ENCODE data around the gene ABCC8. TPM values are rescaled to one million over a fixed set of nuclear protein-coding genes. Genes with fewer than 3 reads are reported as not detected.

ABCC8 gene
- polyA plus RNA-seq, 1 of the 3 experiments (the other 2 are of a cell fraction) = 1.1 TPM

- Histone ChIP-seq H3K4me3 (ENCODE audit: low read depth in 2 of 2, low read length in 1 of 2) (no peak overlapping the region), H3K36me3 (replicated peaks in 1 of 2; ENCODE audit: control insufficient read depth in 1 of 2, insufficient read depth in 2 of 2, low read length in 1 of 2) (no peaks in the 10 kb centered on the region), H3K9me2 (no peaks in the 10 kb centered on the region), H3K4me2 (no peak overlapping the region), H3K9ac (no peak overlapping the region), H3K27ac (ENCODE audit: low read depth in 2 of 2, low read length in 1 of 2) (no peak overlapping the region), H2AFZ (ENCODE audit: low read depth) (no peak overlapping the region), H3K4me1 (ENCODE audit: control insufficient read depth in 1 of 2, insufficient read depth in 2 of 2, low read depth in 1 of 2, low read length in 1 of 2) (peaks cover 0 to 2% of the 10 kb centered on the region in 2 experiments; a peak in 1 of 4 replicates), H3K9me3 (no peaks in the 10 kb centered on the region), H3F3A (replicated peaks; ENCODE audit: insufficient read depth) (no peaks in the 10 kb centered on the region), H3K79me2 (ENCODE audit: insufficient read depth) (no peaks in the 10 kb centered on the region), H3K27me3 (ENCODE audit: insufficient read depth) (peaks cover 15% of the 10 kb centered on the region; the same call in 1 of the 2 replicates), H4K20me1 (ENCODE audit: insufficient read depth) (no peaks in the 10 kb centered on the region)
- CTCF ChIA-PET = interaction anchor here (0.7 kb wide), 1 partner anchor 50 kb away, joined by 4 read pairs; no protein-coding TSS in a partner anchor
- POLR2A ChIA-PET = no interaction called here
- no peak for DNase-seq
- WGBS (ENCODE audit: low lambda C conversion rate) = 46% methylated on average over 8 of the region's 8 CpGs
- TF ChIP-seq USF2 (IDR thresholded peaks at IDR 0.05; ENCODE audit: borderline replicate concordance, low read depth, low read length) (no peak), MXI1 (IDR thresholded peaks at IDR 0.05; ENCODE audit: low read depth, low read length) (no peak), SMC3 (IDR thresholded peaks at IDR 0.05; ENCODE audit: low read depth, low read length) (no peak)
Measured at GRCh38 chr11:17458268-17458667, 18.4 kb downstream of the ABCC8 start.

DNA sequence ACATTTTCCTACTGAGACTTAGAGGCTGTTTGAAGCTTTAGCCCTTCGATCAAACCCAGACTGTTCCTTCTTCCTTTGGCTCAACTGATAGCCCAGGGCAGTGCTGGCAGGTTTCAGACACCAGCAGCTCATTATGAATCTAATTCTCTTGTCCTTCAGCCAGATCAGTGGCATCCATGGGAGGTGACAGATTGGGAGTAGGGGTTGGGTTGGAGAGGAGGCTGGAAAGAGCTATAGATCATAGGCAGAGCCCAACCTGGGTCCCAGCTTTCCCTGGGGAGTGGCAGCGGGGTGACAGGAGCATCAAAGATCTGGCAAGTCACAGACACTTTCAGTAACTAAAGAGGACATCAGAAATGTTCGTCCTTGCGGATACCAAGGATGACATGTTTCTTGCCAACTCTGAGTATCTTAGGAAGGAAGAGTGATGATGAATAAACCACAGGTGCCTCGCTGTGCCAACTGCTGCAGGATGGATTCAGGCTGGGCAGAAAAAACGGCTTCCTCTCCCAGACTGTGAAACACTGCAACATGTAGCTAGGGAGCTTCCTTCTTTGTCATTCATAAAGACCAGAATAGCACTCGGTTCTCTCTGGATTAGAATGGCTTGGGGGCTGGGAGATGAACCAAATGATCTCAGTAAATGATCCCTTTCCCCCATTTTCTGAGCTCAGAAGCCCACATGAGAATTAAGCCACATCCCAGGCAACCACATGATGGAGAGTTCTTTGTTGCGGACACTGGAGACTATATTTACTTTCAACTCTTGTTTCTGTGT, 19.1 kb downstream of the ABCC8 start:
- H3K79me2 ChIP-seq (ENCODE audit: insufficient read depth) = no peaks in the 10 kb centered on the region
- H3K9me3 ChIP-seq = no peaks in the 10 kb centered on the region
- H3K27ac ChIP-seq (ENCODE audit: low read depth in 2 of 2, low read length in 1 of 2) = no peak overlapping the region
- H3K9me2 ChIP-seq = no peaks in the 10 kb centered on the region
- no peaks in the 10 kb centered on the region for H3F3A ChIP-seq (replicated peaks; ENCODE audit: insufficient read depth)
- peaks cover 0 to 2% of the 10 kb centered on the region in 2 experiments; a peak in 1 of 4 replicates for H3K4me1 ChIP-seq (ENCODE audit: control insufficient read depth in 1 of 2, insufficient read depth in 2 of 2, low read depth in 1 of 2, low read length in 1 of 2)
- H2AFZ ChIP-seq (ENCODE audit: low read depth) = no peak overlapping the region
- CTCF ChIA-PET = interaction anchor here (1.1 to 1.8 kb wide), 3 partner anchors 13 to 74 kb away, joined by 3 to 11 read pairs (median 5); partner anchors contain the start of gene KCNJ11
- H3K9ac ChIP-seq = no peak overlapping the region
- H3K36me3 ChIP-seq (replicated peaks in 1 of 2; ENCODE audit: control insufficient read depth in 1 of 2, insufficient read depth in 2 of 2, low read length in 1 of 2) = no peaks in the 10 kb centered on the region
- WGBS (ENCODE audit: low lambda C conversion rate) = 48% methylated on average over 8 of the region's 8 CpGs
- TF ChIP-seq, protein P1, sequence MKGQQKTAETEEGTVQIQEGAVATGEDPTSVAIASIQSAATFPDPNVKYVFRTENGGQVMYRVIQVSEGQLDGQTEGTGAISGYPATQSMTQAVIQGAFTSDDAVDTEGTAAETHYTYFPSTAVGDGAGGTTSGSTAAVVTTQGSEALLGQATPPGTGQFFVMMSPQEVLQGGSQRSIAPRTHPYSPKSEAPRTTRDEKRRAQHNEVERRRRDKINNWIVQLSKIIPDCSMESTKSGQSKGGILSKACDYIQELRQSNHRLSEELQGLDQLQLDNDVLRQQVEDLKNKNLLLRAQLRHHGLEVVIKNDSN (IDR thresholded peaks at IDR 0.05; ENCODE audit: borderline replicate concordance, low read depth) = no peak
- TF ChIP-seq, protein P2, sequence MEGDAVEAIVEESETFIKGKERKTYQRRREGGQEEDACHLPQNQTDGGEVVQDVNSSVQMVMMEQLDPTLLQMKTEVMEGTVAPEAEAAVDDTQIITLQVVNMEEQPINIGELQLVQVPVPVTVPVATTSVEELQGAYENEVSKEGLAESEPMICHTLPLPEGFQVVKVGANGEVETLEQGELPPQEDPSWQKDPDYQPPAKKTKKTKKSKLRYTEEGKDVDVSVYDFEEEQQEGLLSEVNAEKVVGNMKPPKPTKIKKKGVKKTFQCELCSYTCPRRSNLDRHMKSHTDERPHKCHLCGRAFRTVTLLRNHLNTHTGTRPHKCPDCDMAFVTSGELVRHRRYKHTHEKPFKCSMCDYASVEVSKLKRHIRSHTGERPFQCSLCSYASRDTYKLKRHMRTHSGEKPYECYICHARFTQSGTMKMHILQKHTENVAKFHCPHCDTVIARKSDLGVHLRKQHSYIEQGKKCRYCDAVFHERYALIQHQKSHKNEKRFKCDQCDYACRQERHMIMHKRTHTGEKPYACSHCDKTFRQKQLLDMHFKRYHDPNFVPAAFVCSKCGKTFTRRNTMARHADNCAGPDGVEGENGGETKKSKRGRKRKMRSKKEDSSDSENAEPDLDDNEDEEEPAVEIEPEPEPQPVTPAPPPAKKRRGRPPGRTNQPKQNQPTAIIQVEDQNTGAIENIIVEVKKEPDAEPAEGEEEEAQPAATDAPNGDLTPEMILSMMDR (IDR thresholded peaks at IDR 0.05) = no peak
- no peak for TF ChIP-seq JUND (IDR thresholded peaks at IDR 0.05)
- no peak for TF ChIP-seq EZH2phosphoT487 (IDR thresholded peaks at IDR 0.05; ENCODE audit: borderline replicate concordance, low read depth)
- TF ChIP-seq POLR2AphosphoS5 (IDR thresholded peaks at IDR 0.05; ENCODE audit: low read depth, low read length) = no peak
- TF ChIP-seq EP300 (IDR thresholded peaks at IDR 0.05; ENCODE audit: borderline replicate concordance in 1 of 2, low read depth in 1 of 2, low read length in 1 of 2) = no peak
- no peak for TF ChIP-seq FOXJ3 (CRISPR knock-in tag; IDR thresholded peaks at IDR 0.05)
- no peak for TF ChIP-seq SIN3A (IDR thresholded peaks at IDR 0.05; ENCODE audit: borderline replicate concordance, low read depth, low read length)
- TF ChIP-seq IRF3 (IDR thresholded peaks at IDR 0.05; ENCODE audit: low read depth, low read length) = no peak
- TF ChIP-seq RAD21 (IDR thresholded peaks at IDR 0.05; ENCODE audit: low read length) = no peak
- no peak for TF ChIP-seq RFX5 (IDR thresholded peaks at IDR 0.05; ENCODE audit: low read length)
- no peak for TF ChIP-seq CHD2 (IDR thresholded peaks at IDR 0.05; ENCODE audit: low read length, partially characterized antibody)
- no peak for TF ChIP-seq GABPA (IDR thresholded peaks at IDR 0.05; ENCODE audit: low read depth)
- no peak for TF ChIP-seq USF2 (IDR thresholded peaks at IDR 0.05; ENCODE audit: borderline replicate concordance, low read depth, low read length)
- H3K4me2 ChIP-seq = no peak overlapping the region
- no peak overlapping the region for H3K4me3 ChIP-seq (ENCODE audit: low read depth in 2 of 2, low read length in 1 of 2)
- peaks cover 15% of the 10 kb centered on the region; the same call in 1 of the 2 replicates for H3K27me3 ChIP-seq (ENCODE audit: insufficient read depth)
- POLR2A ChIA-PET = interaction anchor here (1.0 kb wide), 1 partner anchor 21 kb away, joined by 4 read pairs; no protein-coding TSS in a partner anchor
- H4K20me1 ChIP-seq (ENCODE audit: insufficient read depth) = no peaks in the 10 kb centered on the region
- DNase-seq = no peak

Measured in SK-N-SH (cell line).